GM12874 (cell line): ENCODE data around the gene TAL1.

Experiments used
- TF ChIP-seq, protein P1 (sequence below): IDR thresholded peaks from 2 replicates; pipeline ENCODE4 v1.5.1; 2011; ENCODE audit warnings: low read depth, mild to moderate bottlenecking, control low read depth, low read length, moderate library complexity; ENCODE audit not compliant: insufficient read depth

Gene TAL1

DNA sequence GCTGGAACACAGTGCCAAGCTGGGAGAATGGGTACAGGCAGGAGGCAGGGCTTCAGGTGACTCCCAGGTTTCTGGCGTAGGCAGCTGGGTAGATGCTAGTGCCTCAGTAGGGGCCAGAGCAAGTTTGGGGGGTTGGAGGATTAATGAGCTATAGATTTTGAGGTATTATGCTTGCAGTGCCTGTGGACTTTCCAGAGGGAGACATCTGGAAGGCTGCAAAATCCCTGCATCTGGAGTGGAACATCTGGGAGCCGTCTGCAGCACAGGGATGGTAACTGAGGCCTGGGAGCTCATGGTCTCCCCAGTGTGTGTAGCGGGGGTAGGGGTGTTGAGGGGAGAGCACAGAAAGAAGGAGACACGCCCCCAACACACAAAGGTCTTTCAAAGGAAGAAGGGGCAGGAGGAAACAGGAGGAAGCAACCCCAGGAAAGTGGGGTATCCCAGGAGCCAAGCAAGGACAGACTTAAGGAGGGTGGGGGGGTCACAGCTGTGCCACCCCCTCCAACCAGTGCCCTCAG, 40.0 kb downstream of the TAL1 start:
- TF ChIP-seq, protein P1, sequence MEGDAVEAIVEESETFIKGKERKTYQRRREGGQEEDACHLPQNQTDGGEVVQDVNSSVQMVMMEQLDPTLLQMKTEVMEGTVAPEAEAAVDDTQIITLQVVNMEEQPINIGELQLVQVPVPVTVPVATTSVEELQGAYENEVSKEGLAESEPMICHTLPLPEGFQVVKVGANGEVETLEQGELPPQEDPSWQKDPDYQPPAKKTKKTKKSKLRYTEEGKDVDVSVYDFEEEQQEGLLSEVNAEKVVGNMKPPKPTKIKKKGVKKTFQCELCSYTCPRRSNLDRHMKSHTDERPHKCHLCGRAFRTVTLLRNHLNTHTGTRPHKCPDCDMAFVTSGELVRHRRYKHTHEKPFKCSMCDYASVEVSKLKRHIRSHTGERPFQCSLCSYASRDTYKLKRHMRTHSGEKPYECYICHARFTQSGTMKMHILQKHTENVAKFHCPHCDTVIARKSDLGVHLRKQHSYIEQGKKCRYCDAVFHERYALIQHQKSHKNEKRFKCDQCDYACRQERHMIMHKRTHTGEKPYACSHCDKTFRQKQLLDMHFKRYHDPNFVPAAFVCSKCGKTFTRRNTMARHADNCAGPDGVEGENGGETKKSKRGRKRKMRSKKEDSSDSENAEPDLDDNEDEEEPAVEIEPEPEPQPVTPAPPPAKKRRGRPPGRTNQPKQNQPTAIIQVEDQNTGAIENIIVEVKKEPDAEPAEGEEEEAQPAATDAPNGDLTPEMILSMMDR: no peak

DNA sequence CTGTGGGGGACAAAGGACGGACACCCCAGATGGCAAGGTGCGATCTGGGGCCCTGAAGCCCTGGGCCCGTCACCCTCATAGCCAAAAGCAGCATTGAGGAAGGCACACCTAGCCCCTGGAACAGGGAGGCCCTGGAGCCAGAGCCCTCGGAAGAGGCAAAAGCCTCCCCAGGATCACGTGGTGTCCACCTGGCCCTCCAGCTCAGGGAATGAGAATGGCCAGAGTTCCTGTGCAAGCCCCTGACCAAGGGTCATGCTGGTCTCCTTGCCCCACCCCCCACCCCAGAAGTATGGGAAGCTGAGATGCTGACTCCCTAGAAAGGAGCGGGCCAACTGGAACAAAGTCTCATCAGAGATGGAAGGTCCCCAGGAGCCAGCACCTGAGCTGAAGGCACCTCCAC, 41.2 kb downstream of the TAL1 start:
- TF ChIP-seq, protein P1: no peak

DNA sequence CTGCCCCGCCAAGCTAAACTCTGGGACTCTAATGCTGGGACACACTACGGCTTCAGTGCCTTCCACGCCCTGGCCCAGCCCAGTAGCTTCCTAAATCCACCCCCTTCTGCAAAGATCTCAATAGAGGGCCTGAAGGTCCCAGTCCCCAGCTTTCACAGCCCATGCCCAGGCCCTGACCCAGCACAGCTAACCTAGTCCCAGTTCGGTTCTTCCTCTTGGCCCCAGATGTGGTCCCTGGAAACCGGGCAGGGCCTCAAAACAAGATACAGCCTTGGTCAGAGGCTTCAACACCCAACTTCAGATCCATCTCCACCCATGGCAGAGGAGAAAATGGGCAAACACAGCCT, 41.5 kb downstream of the TAL1 start:
- TF ChIP-seq, protein P1: no peak

DNA sequence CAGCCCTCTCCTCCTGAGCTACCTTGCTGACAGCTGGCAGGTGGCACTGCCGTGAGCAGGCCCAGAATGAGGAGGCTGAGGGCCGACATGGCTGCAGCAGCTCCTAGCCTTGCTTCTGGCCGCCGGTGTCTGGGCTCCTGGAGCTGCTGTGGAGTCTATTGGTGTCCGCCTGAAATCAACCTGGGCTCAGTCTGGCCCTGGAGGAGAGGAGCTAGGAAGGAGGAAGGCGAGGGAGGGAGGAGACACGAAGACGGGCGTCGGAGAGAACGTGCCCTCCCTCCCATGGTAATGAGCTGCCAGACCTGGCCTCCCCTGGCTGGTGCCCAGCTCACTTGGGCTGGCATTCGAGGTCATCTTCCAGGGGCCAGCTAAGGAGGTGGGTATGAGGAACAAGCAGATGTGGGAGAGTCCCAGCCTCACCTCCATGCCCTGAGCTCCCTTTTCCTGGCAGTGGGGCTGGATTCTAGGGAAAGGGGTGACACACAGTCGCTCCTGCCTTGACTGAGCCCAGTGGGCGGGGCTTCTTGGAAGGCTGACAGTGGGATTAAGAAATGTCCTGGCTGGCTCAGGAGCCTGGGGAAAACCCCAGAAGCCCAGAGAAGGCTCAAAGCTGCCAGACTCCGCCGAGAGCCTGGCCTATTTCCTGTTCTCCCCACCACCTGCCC, 42.0 kb downstream of the TAL1 start, which contains the start of gene PDZK1IP1:
Gene PDZK1IP1, minus strand, starts transcription at position 193 of the 665 bp plus-strand sequence. Its CDS starts 104 bp downstream, at position 89.
- TF ChIP-seq, protein P1: no peak

DNA sequence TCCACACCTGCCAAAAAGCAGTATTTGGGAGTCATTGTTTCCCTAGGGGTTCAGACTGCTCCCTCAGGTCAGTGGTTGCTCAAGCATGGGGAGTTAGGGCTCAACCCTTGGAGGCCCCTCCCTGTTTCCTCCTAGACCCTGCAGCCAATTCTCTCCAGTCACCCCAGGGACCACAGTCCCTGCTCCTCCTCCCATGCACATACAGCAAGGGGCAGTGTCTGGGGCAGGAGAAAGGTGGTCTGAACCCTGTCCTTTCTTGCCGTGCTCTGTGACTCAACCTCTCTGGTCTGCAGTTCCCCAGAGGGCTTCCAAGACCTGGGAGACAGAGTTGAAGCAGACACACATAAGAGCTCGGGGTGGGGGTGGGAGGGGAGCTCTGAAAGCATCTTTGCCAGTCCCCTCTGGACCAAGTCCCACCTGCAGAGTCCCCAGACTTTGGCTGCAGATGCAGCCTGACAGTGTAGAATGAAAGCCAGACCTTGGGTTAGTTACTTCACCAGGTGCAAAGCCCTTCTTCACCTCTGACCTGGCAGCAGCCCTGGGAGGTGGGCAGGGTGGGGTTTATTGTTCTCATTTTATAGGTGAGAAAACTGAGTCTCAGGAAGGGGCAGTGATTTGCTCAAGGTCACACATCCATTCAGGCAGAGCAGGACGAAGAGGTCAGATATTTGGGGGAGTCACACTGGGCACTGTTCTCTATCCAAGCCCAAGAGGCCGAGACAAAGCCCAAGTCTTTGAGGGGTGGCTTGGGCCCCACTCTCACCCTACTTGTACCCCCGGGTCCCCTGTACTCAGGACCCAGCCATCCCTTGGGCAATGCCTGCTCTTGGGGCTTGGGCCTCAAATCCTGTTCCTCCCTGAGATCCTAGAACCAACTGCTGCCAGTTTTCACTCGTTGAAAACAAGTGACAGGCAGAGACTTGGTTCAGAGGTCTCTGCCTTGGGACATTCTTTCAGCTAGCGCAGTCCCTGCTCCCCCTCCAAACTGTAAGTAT, 42.9 kb downstream of the TAL1 start:
- TF ChIP-seq, protein P1: no peak

DNA sequence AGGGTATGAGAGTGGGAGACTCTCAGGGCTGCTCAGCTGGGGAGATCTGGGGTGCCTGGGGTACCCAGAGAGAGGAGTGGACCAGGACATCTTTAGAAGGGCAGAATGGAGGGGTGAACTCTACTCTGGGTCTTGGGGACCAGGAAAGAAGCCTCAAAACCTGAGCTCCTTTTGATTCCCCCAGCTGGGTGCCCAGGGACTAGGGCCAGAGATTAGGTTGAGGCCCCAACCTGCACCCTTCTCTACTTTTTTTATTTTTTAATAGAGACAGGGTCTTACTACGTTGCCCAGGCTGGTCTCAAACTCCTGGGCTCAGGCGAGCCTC, 44.1 kb downstream of the TAL1 start:
- TF ChIP-seq, protein P1: no peak

DNA sequence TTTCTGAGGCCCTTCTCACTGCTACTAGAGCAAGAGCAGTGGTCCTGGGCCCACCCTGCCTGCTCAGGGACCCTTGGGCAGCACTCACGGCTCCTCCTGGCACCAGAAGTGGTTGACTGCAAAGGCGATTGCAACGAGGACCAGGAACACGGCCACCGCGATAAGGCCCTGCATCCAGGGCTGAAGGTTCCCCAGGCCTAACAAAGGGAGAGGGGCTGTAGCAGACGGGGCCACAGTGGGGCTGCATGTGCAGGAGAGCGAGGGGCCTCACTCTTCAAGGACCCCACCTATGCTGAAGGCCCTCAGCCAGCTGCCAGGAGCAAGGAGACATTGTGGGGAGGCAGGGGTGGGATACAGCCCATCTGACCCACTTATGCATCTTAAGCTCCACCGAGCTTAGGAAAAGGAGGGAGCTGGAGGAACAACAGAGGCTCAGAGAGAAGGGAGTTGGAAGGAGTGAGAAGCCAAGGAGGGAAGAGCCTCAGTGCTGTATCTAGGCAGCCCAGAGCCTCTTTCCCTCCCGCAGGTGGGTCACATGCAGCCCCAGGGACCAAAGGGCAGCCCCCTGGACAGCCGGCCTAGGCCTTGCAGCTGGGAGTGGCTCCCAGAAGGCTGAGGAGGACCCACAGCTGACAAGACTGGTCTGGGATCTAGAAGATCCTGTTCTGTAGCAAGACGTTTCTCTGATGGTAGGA, 44.6 kb downstream of the TAL1 start:
- TF ChIP-seq, protein P1: no peak
